SK-N-MC (cell line): ENCODE results near the gene RINL.

Source experiments
- EZH2 ChIP-seq: fragments of 200-600 bp; sonication (generic); IDR thresholded peaks from one replicate; pipeline ENCODE4 v1.6.1; 2017; ENCODE audit warnings: antibody characterized with exemption
- FOXP2 ChIP-seq: optimal IDR thresholded peaks from 2 replicates; pipeline ENCODE3; 2011; ENCODE audit warnings: mild to moderate bottlenecking, moderate library complexity; ENCODE audit not compliant: insufficient read depth; ENCODE audit errors: extremely low read length, control extremely low read depth
- POLR2AphosphoS5 ChIP-seq: IDR thresholded peaks from 2 replicates; pipeline ENCODE4 v1.6.1; 2012; ENCODE audit warnings: mild to moderate bottlenecking, low read depth, low read length, borderline replicate concordance

- TF ChIP-seq EZH2, result no peak
- no peak for TF ChIP-seq POLR2AphosphoS5
- no peak for TF ChIP-seq FOXP2
Observed at GRCh38 chr19:38907227-38907626, 29.2 kb upstream of the RINL start.
